SU-DHL-6 (cell line): ENCODE results near the gene ZNF18.

Experiments used
- EZH2phosphoT487 ChIP-seq: fragments of 200-600 bp; sonication (generic), shearing (Covaris generic); conservative IDR thresholded peaks from 2 replicates; pipeline ENCODE4 v1.6.1; 2018; ENCODE audit warnings: mild to moderate bottlenecking, antibody characterized with exemption, low read length, moderate library complexity, mixed read lengths
- TF ChIP-seq, protein P1 (sequence below): fragments of 200-600 bp; sonication (generic); IDR thresholded peaks from one replicate; pipeline ENCODE4 v1.5.1; 2017; ENCODE audit warnings: antibody characterized with exemption, mild to moderate bottlenecking, low read length, moderate library complexity; ENCODE audit not compliant: insufficient read depth, poor library complexity, severe bottlenecking

DNA sequence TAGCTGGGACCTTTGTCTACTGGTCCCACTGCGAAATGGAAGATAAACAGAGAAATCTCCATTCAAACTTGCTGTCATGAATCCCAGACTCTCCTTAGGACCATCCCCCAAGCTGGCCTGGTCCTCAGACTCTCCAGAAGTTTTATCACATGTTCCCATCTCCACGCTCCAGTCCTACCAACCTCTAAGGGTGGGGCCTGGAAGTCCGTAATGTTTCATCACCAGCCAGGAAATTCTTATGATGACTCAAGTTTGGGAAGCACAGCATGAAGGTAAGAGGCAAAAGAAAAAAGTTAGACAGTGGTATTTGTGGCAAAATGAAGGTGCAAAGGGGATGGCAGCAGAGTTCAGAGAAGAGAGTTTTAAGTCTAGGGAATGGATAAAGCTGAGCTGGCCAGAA lies 52.7 kb downstream of the ZNF18 start:
- TF ChIP-seq, protein P1, sequence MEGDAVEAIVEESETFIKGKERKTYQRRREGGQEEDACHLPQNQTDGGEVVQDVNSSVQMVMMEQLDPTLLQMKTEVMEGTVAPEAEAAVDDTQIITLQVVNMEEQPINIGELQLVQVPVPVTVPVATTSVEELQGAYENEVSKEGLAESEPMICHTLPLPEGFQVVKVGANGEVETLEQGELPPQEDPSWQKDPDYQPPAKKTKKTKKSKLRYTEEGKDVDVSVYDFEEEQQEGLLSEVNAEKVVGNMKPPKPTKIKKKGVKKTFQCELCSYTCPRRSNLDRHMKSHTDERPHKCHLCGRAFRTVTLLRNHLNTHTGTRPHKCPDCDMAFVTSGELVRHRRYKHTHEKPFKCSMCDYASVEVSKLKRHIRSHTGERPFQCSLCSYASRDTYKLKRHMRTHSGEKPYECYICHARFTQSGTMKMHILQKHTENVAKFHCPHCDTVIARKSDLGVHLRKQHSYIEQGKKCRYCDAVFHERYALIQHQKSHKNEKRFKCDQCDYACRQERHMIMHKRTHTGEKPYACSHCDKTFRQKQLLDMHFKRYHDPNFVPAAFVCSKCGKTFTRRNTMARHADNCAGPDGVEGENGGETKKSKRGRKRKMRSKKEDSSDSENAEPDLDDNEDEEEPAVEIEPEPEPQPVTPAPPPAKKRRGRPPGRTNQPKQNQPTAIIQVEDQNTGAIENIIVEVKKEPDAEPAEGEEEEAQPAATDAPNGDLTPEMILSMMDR = no peak
- no peak for TF ChIP-seq EZH2phosphoT487
